H1 (cell line): ENCODE data around the gene ZNF692. TPM values are rescaled to one million over a fixed set of nuclear protein-coding genes. Genes with fewer than 3 reads are reported as not detected.
A peak's percentile ranks its signal among the peaks of the same experiment; 100 is the strongest.

Experiments used
- ASH2L ChIP-seq: fragments of 200-600, 300-600 bp; sonication (generic); IDR thresholded peaks from one replicate; pipeline ENCODE4 v1.7.1; 2017; ENCODE audit warnings: low read length
- BRCA1 ChIP-seq: IDR thresholded peaks from 2 replicates; pipeline ENCODE4 v1.6.1; 2012; ENCODE audit warnings: low read depth, low read length, improper control_type of control experiment
- CBX8 ChIP-seq: fragments of 300-800, 300-1000 bp; sonication (generic); IDR thresholded peaks from 2 replicates; pipeline ENCODE4 v1.7.1; 2016; ENCODE audit warnings: low read depth, low read length, borderline replicate concordance
- CREB1 ChIP-seq: IDR thresholded peaks from 2 replicates; pipeline ENCODE4 v1.6.1; 2012; ENCODE audit warnings: inconsistent platforms
- FOSL1 ChIP-seq: IDR thresholded peaks from 2 replicates; pipeline ENCODE4 v1.6.1; 2011; ENCODE audit warnings: mild to moderate bottlenecking, low read depth, low read length, moderate library complexity; ENCODE audit not compliant: insufficient read depth
- GABPA ChIP-seq: IDR thresholded peaks from 2 replicates; pipeline ENCODE4 v1.6.1; 2011; ENCODE audit warnings: mild to moderate bottlenecking, low read length, moderate library complexity, borderline replicate concordance; ENCODE audit not compliant: insufficient read depth
- GTF2F1 ChIP-seq: IDR thresholded peaks from 2 replicates; pipeline ENCODE4 v1.6.1; 2012; ENCODE audit warnings: low read depth, low read length, improper control_type of control experiment, borderline replicate concordance
- HDAC6 ChIP-seq: IDR thresholded peaks from one replicate; pipeline ENCODE4 v1.7.1; 2012; ENCODE audit warnings: low read depth, mild to moderate bottlenecking, inconsistent platforms, low read length, moderate library complexity
- JUND ChIP-seq: IDR thresholded peaks from 2 replicates; pipeline ENCODE4 v1.6.1; 2011; ENCODE audit warnings: mild to moderate bottlenecking, improper control_type of control experiment, low read length
- KDM4A ChIP-seq: IDR thresholded peaks from one replicate; pipeline ENCODE4 v1.7.1; 2012; ENCODE audit warnings: low read depth, mild to moderate bottlenecking, moderate library complexity, low read length, inconsistent platforms; ENCODE audit not compliant: severe bottlenecking
- NANOG ChIP-seq: IDR thresholded peaks from 2 replicates; pipeline ENCODE4 v1.6.1; 2011; ENCODE audit warnings: low read length, low read depth, mild to moderate bottlenecking, inconsistent platforms; ENCODE audit not compliant: insufficient read depth, poor library complexity, severe bottlenecking
- PHF8 ChIP-seq: fragments of 200-600 bp; sonication (generic); conservative IDR thresholded peaks from 2 replicates; pipeline ENCODE4 v1.7.1; 2012; ENCODE audit warnings: low read depth, mild to moderate bottlenecking, inconsistent platforms, low read length, moderate library complexity
- RAD21 ChIP-seq, 2 experiments: IDR thresholded peaks in 1 of 2; conservative IDR thresholded peaks in 1 of 2; 2 replicates each; pipeline ENCODE4 v1.6.1; 2011; ENCODE audit warnings: low read depth in 2 of 2, low read length in 2 of 2, improper control_type of control experiment in 1 of 2, inconsistent platforms in 1 of 2, mild to moderate bottlenecking in 1 of 2, moderate library complexity in 1 of 2
- RNF2 ChIP-seq: fragments of 200-900, 300-1000 bp; sonication (generic); IDR thresholded peaks from 2 replicates; pipeline ENCODE4 v1.7.1; 2016; ENCODE audit warnings: borderline replicate concordance, low read depth, mild to moderate bottlenecking, antibody characterized with exemption, low read length; ENCODE audit not compliant: poor library complexity, severe bottlenecking; ENCODE audit errors: missing control alignments
- SIRT6 ChIP-seq: IDR thresholded peaks from one replicate; pipeline ENCODE4 v1.7.1; 2012; ENCODE audit warnings: low read length, inconsistent platforms
- SIX5 ChIP-seq: IDR thresholded peaks from 2 replicates; pipeline ENCODE4 v1.6.1; 2011; ENCODE audit warnings: mild to moderate bottlenecking, low read depth, low read length
- TAF1 ChIP-seq: IDR thresholded peaks from 2 replicates; pipeline ENCODE4 v1.6.1; 2011; ENCODE audit warnings: mild to moderate bottlenecking, low read depth, low read length
- TAF7 ChIP-seq: optimal IDR thresholded peaks from 2 replicates; pipeline ENCODE3; 2011; ENCODE audit warnings: low read depth, mild to moderate bottlenecking, inconsistent platforms, low read length, moderate library complexity, borderline replicate concordance
- TBP ChIP-seq: IDR thresholded peaks from 2 replicates; pipeline ENCODE4 v1.6.1; 2011; ENCODE audit warnings: low read depth, low read length, improper control_type of control experiment
- YY1 ChIP-seq: IDR thresholded peaks from 2 replicates; pipeline ENCODE4 v1.6.1; 2011; ENCODE audit warnings: low read depth, mild to moderate bottlenecking, low read length
- ZNF274 ChIP-seq: IDR thresholded peaks from 2 replicates; pipeline ENCODE4 v1.7.0; 2012; ENCODE audit warnings: low read length, borderline replicate concordance; ENCODE audit errors: extremely low read depth
- polyA plus RNA-seq, 7 experiments: library from polyadenylated mRNA; depleted of rRNA in 3 of 7; stranded (reverse) in 5 of 7; unstranded in 2 of 7; fragments of >200 nt in 5 of 7; fragments of 200-250 nt in 2 of 7; gene quantifications; 1 replicate in 5 of 7; 2 replicates in 1 of 7; 4 replicates in 1 of 7; pipeline versions ENCODE4 v1.2.1 to v1.2.3, GENCODE V29; 2011 to 2013; ENCODE audit warnings: missing spikeins in 2 of 7, mixed read lengths in 2 of 7
- total RNA-seq: library from RNA; stranded (reverse); fragmentation: NEBNext Ultra II Directional; extraction: Animal tissue kit (Norgen Biotek cat#: 25700); gene quantifications from 2 replicates; pipeline ENCODE4 v1.2.1, GENCODE V29; 2021
- TF ChIP-seq, protein P1 (sequence below): IDR thresholded peaks from 2 replicates; pipeline ENCODE4 v1.6.1; 2011; ENCODE audit warnings: low read length, improper control_type of control experiment

Gene ZNF692
- total and polyA plus RNA-seq, 2 of the 8 experiments (the other 6 are each of a cell fraction or from before 2014, with no cell fraction given) = 38.4 to 52.3 TPM

DNA sequence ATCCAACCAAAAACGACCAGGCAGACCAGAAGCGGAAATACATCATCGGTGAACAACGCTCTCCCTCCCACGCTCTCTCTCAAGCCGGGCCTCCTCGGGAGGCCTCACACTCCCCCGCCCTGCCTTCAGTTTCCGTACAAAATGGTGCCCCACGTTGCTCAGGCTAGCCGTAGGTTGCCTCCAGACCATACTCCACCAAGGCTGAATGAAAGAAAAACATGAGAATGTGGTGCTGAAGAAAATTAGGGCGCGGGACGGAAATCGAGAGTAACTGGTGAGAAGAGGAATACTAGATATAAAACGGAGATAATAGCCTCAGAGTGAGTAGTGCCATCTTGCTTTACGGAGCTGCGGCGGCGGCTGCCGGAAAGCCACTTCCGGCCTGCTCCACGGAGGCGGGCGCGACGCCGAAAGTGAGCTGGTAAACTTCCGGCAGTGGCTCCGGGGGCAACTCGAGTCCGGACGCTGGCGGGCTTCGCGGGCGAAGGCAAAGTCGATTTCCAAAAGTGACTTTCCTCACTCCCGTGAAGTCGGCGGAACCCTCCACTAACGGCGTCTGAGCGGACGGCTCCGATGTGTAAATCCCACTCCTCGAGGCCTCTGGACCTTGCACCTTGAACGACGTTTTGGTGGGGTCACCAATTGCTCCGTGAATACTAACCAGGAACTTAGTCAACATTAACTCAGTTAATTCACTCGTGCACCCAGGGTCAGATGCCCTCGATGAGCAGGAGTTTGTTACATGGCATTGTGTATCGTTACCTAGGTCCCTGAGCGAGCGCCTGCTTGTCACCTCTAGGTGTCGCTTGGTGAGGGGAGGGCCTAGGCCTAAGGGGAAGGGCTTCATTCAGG lies 32.8 kb downstream of the ZNF692 start, which contains the start of gene SH3BP5L (continued):
- TF ChIP-seq, protein P1, sequence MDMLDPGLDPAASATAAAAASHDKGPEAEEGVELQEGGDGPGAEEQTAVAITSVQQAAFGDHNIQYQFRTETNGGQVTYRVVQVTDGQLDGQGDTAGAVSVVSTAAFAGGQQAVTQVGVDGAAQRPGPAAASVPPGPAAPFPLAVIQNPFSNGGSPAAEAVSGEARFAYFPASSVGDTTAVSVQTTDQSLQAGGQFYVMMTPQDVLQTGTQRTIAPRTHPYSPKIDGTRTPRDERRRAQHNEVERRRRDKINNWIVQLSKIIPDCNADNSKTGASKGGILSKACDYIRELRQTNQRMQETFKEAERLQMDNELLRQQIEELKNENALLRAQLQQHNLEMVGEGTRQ = no peak
- no peak for TF ChIP-seq HDAC6
- peak; percentile 46 for TF ChIP-seq CREB1
- peak; percentile 100 for TF ChIP-seq YY1
- peak; percentile 90 for TF ChIP-seq KDM4A
- TF ChIP-seq GABPA = peak; percentile 83
- no peak for TF ChIP-seq NANOG
- no peak for TF ChIP-seq CBX8
- TF ChIP-seq SIRT6 = no peak
- TF ChIP-seq BRCA1 = no peak
- TF ChIP-seq GTF2F1 = no peak
- TF ChIP-seq FOSL1 = no peak
- TF ChIP-seq SIX5 = peak; percentile 57
- peak; percentile 27 to 51; a peak in 3 of 4 replicates for TF ChIP-seq RAD21 (IDR thresholded peaks at IDR 0.05 in 1 of 2, conservative IDR thresholded peaks at IDR 0.05 in 1 of 2; ENCODE audit: low read depth in 2 of 2, low read length in 2 of 2)
- TF ChIP-seq ZNF274 = no peak
- TF ChIP-seq TAF7 = peak; percentile 7
- TF ChIP-seq RNF2 = no peak
- TF ChIP-seq TBP = no peak; the same call in none of the 2 replicates
- TF ChIP-seq TAF1 = peak; percentile 71
- TF ChIP-seq PHF8 = peak; percentile 87
- TF ChIP-seq JUND = no peak
- TF ChIP-seq ASH2L = peak; percentile 96
